GM19099 (cell line): ENCODE data around the gene DDR2.

Experiments used
- POLR2A ChIP-seq: IDR thresholded peaks from 3 replicates; pipeline ENCODE4 v1.6.1; 2011; ENCODE audit warnings: low read depth; ENCODE audit not compliant: insufficient read length; ENCODE audit errors: extremely low read depth

The DDR2 gene

DNA sequence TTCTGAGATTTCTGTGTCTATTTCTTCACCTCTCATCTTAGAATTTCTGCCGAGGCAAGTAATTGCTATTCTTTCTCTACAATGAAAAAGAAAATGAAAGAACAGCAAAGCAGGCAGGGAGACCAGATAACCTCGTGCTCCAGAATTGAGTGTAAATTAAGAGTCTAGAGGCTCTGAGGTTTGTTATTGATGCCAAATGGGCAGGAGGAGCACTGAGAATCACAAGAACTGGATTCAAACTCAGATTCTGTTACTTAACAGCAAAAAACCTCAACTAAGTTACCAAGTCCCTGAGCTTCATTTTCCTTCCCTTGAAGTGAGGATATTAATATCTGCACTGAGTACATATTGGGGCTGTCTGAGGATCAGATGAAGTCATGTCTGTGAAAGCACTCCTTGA is 5.5 kb upstream of the DDR2 start:
- no peak for TF ChIP-seq POLR2A

GRCh38 chr1:162627662-162628296 is 4.5 kb upstream of the DDR2 start:
- no peak for TF ChIP-seq POLR2A

- TF ChIP-seq POLR2A, result no peak
Observed at GRCh38 chr1:162629077-162629627, 3.1 kb upstream of the DDR2 start.

GRCh38 chr1:162629651-162630050 is 2.6 kb upstream of the DDR2 start:
- no peak for TF ChIP-seq POLR2A

DNA sequence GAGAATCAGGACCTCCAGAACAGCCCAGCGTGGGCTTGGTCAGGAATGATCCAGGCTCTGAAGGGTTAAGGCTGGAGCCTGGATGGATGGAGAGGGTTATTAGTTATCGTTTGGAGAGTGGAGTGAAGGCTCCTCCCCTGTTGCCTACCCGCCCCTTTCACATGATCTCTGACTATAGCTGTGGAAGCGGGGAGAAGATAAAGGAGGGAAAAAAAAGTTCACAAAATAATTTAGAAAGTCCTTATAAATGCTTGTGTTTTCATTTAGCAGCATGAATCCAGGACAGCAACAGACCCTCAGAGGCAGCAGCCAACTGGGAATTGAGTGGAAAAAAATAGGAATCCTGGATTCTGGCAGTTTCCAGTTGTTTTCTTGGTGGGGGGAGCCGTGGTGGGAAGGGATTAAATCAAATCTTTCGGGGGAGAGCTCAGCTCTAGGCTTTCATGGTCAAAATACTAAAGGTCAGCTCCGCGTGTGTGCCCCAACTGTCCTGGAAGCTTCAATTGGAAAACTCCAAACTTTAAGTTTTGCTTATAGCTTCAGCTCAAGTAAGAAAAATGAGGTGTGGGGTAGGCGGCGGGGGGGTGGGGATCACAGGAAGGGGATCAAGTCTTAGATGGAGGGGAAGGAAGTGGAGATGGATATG is 595 bp upstream of the DDR2 start:
- TF ChIP-seq POLR2A, result no peak

DNA sequence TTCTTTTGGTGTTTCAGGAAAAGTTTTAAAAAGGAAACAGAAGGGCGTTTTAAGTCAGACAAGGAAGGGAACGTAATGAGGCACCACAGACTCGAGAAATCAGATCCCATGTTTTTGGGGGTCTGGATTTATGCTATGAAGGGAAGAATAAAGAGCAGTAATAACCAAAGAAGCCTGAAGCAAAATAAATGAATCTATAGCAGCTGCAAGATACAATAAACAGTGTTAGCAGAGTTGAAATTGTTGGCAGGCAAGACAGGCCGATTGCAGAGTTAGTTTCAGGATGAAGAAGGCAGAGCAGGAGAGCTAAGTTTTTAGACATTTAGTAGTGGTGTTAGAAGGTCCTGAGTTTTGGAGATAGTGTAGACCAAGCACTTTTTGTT is 425 bp downstream of the DDR2 start:
- no peak for TF ChIP-seq POLR2A

- no peak for TF ChIP-seq POLR2A
Observed at GRCh38 chr1:162633081-162633762, 958 bp downstream of the DDR2 start.

DNA sequence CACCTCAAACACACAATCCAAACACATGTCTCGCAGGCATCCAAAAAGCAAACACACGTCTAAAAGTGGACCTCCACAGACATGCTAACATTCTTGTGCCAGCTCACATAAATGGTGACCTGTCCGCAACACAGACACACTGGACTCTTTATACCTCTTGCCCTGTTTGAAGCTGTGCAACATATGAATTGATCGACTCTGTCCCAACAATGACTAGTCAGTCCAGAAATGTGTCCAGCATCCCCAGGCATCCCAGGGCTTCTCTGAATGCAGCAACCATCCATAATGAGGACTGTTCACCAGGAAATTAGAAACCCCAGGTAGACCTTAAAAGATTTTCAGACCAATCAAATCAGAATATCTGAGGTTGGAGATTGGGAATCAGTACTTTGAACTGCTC is 3.2 kb downstream of the DDR2 start:
- TF ChIP-seq POLR2A, result no peak

DNA sequence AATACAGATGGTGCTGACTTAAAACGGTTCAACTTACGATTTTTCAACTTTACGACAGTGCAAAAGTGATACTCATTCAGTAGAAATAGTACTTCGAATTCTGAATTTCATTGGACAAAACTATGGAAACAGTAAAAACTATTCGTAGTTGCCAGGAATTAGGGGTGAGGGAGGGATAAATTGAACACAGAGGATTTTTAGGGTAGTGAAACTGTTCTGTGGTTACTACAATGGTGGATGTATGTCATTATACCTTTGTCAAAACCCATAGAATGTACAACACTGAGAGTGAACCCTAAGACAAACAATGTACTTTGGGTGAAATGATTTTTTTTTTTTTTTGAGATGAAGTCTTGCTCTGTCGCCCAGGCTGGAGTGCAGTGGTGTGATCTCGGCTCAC is 7.5 kb downstream of the DDR2 start:
- no peak for TF ChIP-seq POLR2A

- TF ChIP-seq POLR2A, result no peak
Observed at GRCh38 chr1:162641114-162641513, 8.8 kb downstream of the DDR2 start.

- TF ChIP-seq POLR2A, result no peak
Observed at GRCh38 chr1:162644986-162645314, 12.7 kb downstream of the DDR2 start.

GRCh38 chr1:162645666-162646065 is 13.4 kb downstream of the DDR2 start:
- TF ChIP-seq POLR2A, result no peak

DNA sequence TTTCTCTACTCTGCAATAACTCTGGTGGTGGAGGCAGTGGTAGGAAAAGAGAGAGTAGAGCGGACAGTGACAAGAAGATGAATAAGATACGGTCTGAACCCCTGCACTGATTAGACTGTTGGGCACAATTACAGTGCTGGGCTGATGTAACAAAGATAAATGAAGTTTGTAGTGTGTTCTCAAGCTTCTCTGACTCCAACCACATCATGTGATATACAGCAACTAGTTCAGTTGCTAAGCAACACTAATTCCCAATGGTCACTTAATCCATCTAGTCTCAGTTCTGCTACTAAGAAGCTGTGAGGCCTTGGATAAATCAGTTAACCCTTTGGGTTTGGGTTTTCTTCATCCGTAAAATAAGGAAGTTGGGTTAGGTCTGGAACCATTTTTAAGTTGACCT is 17.3 kb downstream of the DDR2 start:
- no peak for TF ChIP-seq POLR2A

DNA sequence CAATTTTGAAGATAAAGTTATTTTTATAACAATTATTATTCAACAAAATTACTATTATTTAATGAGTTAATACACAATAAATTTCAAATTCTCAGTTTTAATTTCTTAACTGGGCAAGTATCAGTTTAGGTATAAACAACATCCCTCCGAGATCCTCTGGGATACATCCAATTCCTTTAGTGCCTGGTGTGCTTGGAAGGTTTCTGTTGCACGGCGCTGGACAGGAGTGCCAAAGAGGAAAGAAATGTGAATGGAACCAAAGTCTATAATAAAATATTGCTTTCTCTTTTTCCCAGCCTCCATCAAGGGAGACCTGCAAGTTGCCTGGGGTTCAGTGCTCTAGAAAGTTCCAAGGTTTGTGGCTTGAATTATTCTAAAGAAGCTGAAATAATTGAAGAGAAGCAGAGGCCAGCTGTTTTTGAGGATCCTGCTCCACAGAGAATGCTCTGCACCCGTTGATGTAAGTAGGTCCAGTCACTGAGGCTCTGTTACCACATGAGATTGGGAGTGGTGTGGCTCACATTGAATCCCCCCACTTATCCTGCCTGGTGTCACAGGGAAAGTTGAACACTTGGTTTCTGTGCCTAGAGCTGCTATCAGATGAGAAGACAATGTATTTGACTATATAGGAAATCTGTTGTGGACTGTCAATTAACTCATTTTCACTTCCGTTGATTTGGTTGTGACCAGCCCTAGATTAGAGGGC is 22.8 kb downstream of the DDR2 start:
- no peak for TF ChIP-seq POLR2A

GRCh38 chr1:162656266-162656665 is 24.0 kb downstream of the DDR2 start:
- no peak for TF ChIP-seq POLR2A
